Measurements from ENCODE around the gene TRPV2. TPM values are rescaled to one million over a fixed set of nuclear protein-coding genes. Genes with fewer than 3 reads are reported as not detected.

Gene TRPV2
- total RNA-seq, 1 donor from 2014 or later = 6.7 TPM

DNA sequence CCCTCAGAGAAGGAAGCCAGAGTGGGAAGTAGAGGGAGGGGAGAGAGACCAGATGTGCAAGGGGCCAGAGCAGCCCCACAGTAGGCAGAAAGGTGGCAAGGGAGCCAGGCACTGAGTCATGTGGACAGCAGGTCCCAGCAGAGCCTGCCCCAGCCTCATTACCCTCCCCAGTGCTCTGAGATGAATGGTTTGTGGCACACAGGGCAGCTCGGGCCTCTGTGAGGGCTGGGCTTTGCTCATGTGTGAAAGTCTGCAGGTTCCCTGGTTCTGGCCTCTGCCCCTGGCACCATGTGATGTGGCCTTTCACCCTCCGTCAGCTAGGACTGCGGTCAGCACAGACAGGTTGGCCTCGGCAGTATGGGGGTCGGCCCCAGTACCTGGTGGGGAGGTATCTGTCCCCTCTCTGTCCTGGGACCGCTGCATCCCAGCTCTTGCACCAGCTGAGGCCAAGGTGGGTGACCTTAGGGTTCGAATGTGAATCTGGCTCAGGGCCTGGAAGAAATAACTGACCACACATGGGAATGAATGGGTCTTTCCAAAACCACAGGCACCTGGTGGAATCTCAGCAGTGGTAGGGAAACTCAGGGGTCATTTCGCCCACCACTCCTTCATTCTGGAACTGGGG, 67.8 kb downstream of the TRPV2 start:
- H3K36me3 ChIP-seq = no peaks in the 10 kb centered on the region

DNA sequence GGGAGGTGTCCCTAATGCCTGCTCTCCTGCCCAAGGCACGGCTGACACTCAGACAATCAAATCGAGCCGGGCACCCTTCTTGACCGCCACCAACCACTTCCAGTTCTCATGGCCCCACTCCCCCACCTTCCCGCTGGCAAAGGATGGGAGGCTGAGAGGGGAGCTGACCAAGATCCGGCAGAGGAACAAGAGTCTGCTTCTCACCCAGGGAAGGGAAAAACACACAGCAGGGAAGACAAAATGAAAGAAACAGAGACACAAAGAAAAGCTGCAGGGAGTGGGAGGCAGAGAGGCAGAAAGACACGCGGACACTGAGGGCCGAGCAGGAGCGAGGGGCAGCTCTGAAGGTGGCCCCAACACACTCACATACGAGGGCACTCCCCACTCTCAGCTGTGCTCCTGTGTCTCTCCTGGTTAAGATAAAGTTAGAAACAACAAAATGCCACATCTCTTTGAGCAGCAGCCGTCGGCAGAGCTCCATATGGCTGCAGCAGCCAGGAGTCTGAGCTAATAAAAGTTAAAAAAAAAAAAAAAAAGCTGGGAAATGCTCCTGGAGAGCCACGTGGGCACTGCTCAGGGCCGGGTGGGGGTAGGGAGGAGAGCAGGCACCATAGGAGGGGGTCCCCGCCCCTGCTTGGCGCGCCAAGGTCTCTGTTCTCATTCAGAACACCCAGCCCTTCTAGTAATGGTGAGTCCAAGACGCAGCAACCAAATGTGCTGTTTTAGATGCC, 69.2 kb downstream of the TRPV2 start:
- Histone ChIP-seq H3K4me3 (no peak overlapping the region), H3K36me3 (no peaks in the 10 kb centered on the region), H3K9me3 (replicated peaks) (no peaks in the 10 kb centered on the region), H3K4me1 (peaks cover 25% of the 10 kb centered on the region), H3K27me3 (ENCODE audit: low read depth) (no peaks in the 10 kb centered on the region), H3K27ac (replicated peaks) (no peak overlapping the region)
- intact Hi-C loops (cut with micrococcal nuclease) = no loop called here
- DNase-seq = no peak
- no peak for TF ChIP-seq CTCF (IDR thresholded peaks at IDR 0.05; ENCODE audit: borderline replicate concordance)

More for the DNA sequence above, 67.8 kb downstream of the TRPV2 start:
- DNase-seq = no peak
- H3K27me3 ChIP-seq (ENCODE audit: low read depth) = no peaks in the 10 kb centered on the region
- H3K4me3 ChIP-seq = no peak overlapping the region
- intact Hi-C loops (cut with micrococcal nuclease) = no loop called here
- H3K9me3 ChIP-seq (replicated peaks) = no peaks in the 10 kb centered on the region
- H3K4me1 ChIP-seq = peaks cover 19% of the 10 kb centered on the region
- no peak for TF ChIP-seq CTCF (IDR thresholded peaks at IDR 0.05; ENCODE audit: borderline replicate concordance)
- H3K27ac ChIP-seq (replicated peaks) = no peak overlapping the region

Other genes with a start within 250 kb of the TRPV2 start
- gene NCOR1, start 200.0 kb upstream of the TRPV2 start, total RNA-seq = 60.1 TPM
- 7.1 TPM for gene PIGL, start 198.4 kb upstream of the TRPV2 start, total RNA-seq
- 8.4 TPM for gene CENPV, start 62.1 kb upstream of the TRPV2 start, total RNA-seq
- 1,605 TPM for gene UBB, start 34.5 kb upstream of the TRPV2 start, total RNA-seq
- 0.96 TPM for gene LRRC75A, start 76.6 kb downstream of the TRPV2 start, total RNA-seq
- gene ZNF287, start 153.6 kb downstream of the TRPV2 start, total RNA-seq = 9.9 TPM
- gene ZNF624, start 238.3 kb downstream of the TRPV2 start, total RNA-seq = 1.2 TPM

All from left ventricle myocardium inferior (tissue), 1 donor.